OCI-LY7 (cell line): Measurements from ENCODE around the gene GEMIN5.

Source experiments
- EZH2phosphoT487 ChIP-seq: fragments of 200-600 bp; sonication (generic); IDR thresholded peaks from 2 replicates; pipeline ENCODE4 v1.6.1; 2018; ENCODE audit warnings: low read depth, borderline replicate concordance, mild to moderate bottlenecking, mixed run types, antibody characterized with exemption, low read length, moderate library complexity, mixed read lengths
- TF ChIP-seq, protein P1 (sequence below): fragments of 200-600 bp; sonication (generic); conservative IDR thresholded peaks from 2 replicates; pipeline ENCODE4 v1.5.1; 2014; ENCODE audit warnings: mild to moderate bottlenecking, antibody characterized with exemption, low read length, moderate library complexity, mixed read lengths

- TF ChIP-seq, protein P1, sequence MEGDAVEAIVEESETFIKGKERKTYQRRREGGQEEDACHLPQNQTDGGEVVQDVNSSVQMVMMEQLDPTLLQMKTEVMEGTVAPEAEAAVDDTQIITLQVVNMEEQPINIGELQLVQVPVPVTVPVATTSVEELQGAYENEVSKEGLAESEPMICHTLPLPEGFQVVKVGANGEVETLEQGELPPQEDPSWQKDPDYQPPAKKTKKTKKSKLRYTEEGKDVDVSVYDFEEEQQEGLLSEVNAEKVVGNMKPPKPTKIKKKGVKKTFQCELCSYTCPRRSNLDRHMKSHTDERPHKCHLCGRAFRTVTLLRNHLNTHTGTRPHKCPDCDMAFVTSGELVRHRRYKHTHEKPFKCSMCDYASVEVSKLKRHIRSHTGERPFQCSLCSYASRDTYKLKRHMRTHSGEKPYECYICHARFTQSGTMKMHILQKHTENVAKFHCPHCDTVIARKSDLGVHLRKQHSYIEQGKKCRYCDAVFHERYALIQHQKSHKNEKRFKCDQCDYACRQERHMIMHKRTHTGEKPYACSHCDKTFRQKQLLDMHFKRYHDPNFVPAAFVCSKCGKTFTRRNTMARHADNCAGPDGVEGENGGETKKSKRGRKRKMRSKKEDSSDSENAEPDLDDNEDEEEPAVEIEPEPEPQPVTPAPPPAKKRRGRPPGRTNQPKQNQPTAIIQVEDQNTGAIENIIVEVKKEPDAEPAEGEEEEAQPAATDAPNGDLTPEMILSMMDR: no peak
- no peak for TF ChIP-seq EZH2phosphoT487
Observed at GRCh38 chr5:154841273-154841661, 96.7 kb downstream of the GEMIN5 start.
